SJCRH30 (cell line): ENCODE results near the gene ARHGEF25. TPM values are rescaled to one million over a fixed set of nuclear protein-coding genes. Genes with fewer than 3 reads are reported as not detected.
"Not testable (repeated sequence)": the region's sequence is repeated elsewhere in the genome, so short reads cannot be mapped to it uniquely, and the experiment has no call there.

Experiments used
- DNase-seq, 2 experiments: peaks; one replicate each; pipeline ENCODE4 v3.0.0-alpha.2; 2015 to 2020
- H3K27ac ChIP-seq: fragments of 250-450 bp; sonication (Bioruptor Pico); 2 replicates; pipeline ENCODE4 v1.5.1; 2020; ENCODE audit warnings: mild to moderate bottlenecking, moderate library complexity
- H3K27me3 ChIP-seq: fragments of 250-450 bp; sonication (Bioruptor Pico); 2 replicates; pipeline ENCODE4 v1.5.1; 2020; ENCODE audit warnings: mild to moderate bottlenecking, moderate library complexity
- H3K36me3 ChIP-seq: fragments of 250-450 bp; sonication (Bioruptor Pico); 2 replicates; pipeline ENCODE4 v1.5.1; 2020; ENCODE audit warnings: mild to moderate bottlenecking, moderate library complexity
- H3K4me1 ChIP-seq: fragments of 250-450 bp; sonication (Bioruptor Pico); 2 replicates; pipeline ENCODE4 v1.5.1; 2020; ENCODE audit warnings: mild to moderate bottlenecking, moderate library complexity
- H3K4me3 ChIP-seq: fragments of 250-450 bp; sonication (Bioruptor Pico); 2 replicates; pipeline ENCODE4 v1.5.1; 2020; ENCODE audit warnings: mild to moderate bottlenecking, moderate library complexity
- H3K9me3 ChIP-seq: fragments of 250-450 bp; sonication (Bioruptor Pico); replicated peaks from 2 replicates; pipeline ENCODE4 v1.5.1; 2020; ENCODE audit warnings: mild to moderate bottlenecking, moderate library complexity
- total RNA-seq: library from RNA; depleted of rRNA; stranded (reverse); fragments of >200 nt; shearing (Covaris generic); gene quantifications from 2 replicates; pipeline ENCODE4 v1.2.3, GENCODE V29; 2014; rRNA removed

The ARHGEF25 gene
- 234 and 262 TPM in 2 replicates for total RNA-seq

GRCh38 chr12:57611108-57611826 is at the start of gene ARHGEF25:
Gene ARHGEF25, plus strand, starts transcription at chr12:57611435. Its CDS starts 460 bp downstream, at chr12:57611895.
- no peaks in the 10 kb centered on the region for H3K27me3 ChIP-seq
- peak within 1 kb of the TSS; percentile 96 for H3K4me3 ChIP-seq
- H3K4me1 ChIP-seq = peaks cover 49% of the 10 kb centered on the region
- H3K27ac ChIP-seq = peak within 1 kb of the TSS; percentile 91
- peaks cover 17% of the 10 kb centered on the region for H3K36me3 ChIP-seq
- no peaks in the 10 kb centered on the region for H3K9me3 ChIP-seq
- peak; percentile 100 for DNase-seq

- no peak for DNase-seq
- peaks cover 30% of the 10 kb centered on the region; the same call in 1 of the 2 replicates for H3K27me3 ChIP-seq
- H3K9me3 ChIP-seq = no peaks in the 10 kb centered on the region
Observed at GRCh38 chr12:57563358-57563757, 47.9 kb upstream of the ARHGEF25 start.

GRCh38 chr12:57564178-57564740 is 47.0 kb upstream of the ARHGEF25 start:
- H3K4me1 ChIP-seq = peaks cover 5% of the 10 kb centered on the region; the same call in 1 of the 2 replicates
- H3K36me3 ChIP-seq = no peaks in the 10 kb centered on the region
- H3K4me3 ChIP-seq = no peak overlapping the region
- H3K27me3 ChIP-seq = peaks cover 36% of the 10 kb centered on the region; the same call in 1 of the 2 replicates
- DNase-seq = no peak
- no peaks in the 10 kb centered on the region for H3K9me3 ChIP-seq
- no peak overlapping the region for H3K27ac ChIP-seq

More at GRCh38 chr12:57563358-57563757, 47.9 kb upstream of the ARHGEF25 start:
- H3K4me1 ChIP-seq = peaks cover 5% of the 10 kb centered on the region; the same call in 1 of the 2 replicates
- no peak overlapping the region for H3K27ac ChIP-seq
- no peak overlapping the region for H3K4me3 ChIP-seq
- H3K36me3 ChIP-seq = no peaks in the 10 kb centered on the region

GRCh38 chr12:57568838-57569237 is 42.4 kb upstream of the ARHGEF25 start:
- no peaks in the 10 kb centered on the region for H3K9me3 ChIP-seq
- no peaks in the 10 kb centered on the region for H3K36me3 ChIP-seq
- H3K27ac ChIP-seq = no peak overlapping the region
- peaks cover 36% of the 10 kb centered on the region for H3K27me3 ChIP-seq
- H3K4me1 ChIP-seq = no peaks in the 10 kb centered on the region
- no peak overlapping the region for H3K4me3 ChIP-seq
- no peak for DNase-seq

- Histone ChIP-seq H3K27me3 (peaks cover 30% of the 10 kb centered on the region), H3K27ac (no peak overlapping the region), H3K36me3 (no peaks in the 10 kb centered on the region), H3K4me3 (no peak overlapping the region), H3K9me3 (no peaks in the 10 kb centered on the region), H3K4me1 (no peaks in the 10 kb centered on the region)
- no peak for DNase-seq
Observed at GRCh38 chr12:57569858-57570257, 41.4 kb upstream of the ARHGEF25 start.

GRCh38 chr12:57570438-57570837 is 40.8 kb upstream of the ARHGEF25 start:
- H3K4me1 ChIP-seq, H3K9me3 ChIP-seq, H3K4me3 ChIP-seq, H3K36me3 ChIP-seq, DNase-seq, H3K27ac ChIP-seq: not testable (repeated sequence)
- peaks cover 29% of the 10 kb centered on the region for H3K27me3 ChIP-seq

- Histone ChIP-seq H3K27me3 (peaks cover 34% of the 10 kb centered on the region), H3K4me1 (no peaks in the 10 kb centered on the region), H3K9me3 (no peaks in the 10 kb centered on the region), H3K4me3 (no peak overlapping the region), H3K27ac (no peak overlapping the region), H3K36me3 (no peaks in the 10 kb centered on the region)
- no peak for DNase-seq
Observed at GRCh38 chr12:57571926-57572762, 39.1 kb upstream of the ARHGEF25 start.

GRCh38 chr12:57574795-57575194 is 36.4 kb upstream of the ARHGEF25 start:
- Histone ChIP-seq H3K9me3 (no peaks in the 10 kb centered on the region), H3K36me3 (no peaks in the 10 kb centered on the region), H3K27ac (no peak overlapping the region), H3K4me1 (no peaks in the 10 kb centered on the region), H3K27me3 (peaks cover 40% of the 10 kb centered on the region), H3K4me3 (no peak overlapping the region)
- DNase-seq = no peak

GRCh38 chr12:57575771-57576612 is 35.2 kb upstream of the ARHGEF25 start:
- Histone ChIP-seq H3K27me3 (peaks cover 45% of the 10 kb centered on the region), H3K9me3 (no peaks in the 10 kb centered on the region), H3K27ac (no peak overlapping the region), H3K4me3 (no peak overlapping the region), H3K36me3 (no peaks in the 10 kb centered on the region), H3K4me1 (no peaks in the 10 kb centered on the region)
- no peak for DNase-seq

- H3K27me3 ChIP-seq = peaks cover 47% of the 10 kb centered on the region
- no peaks in the 10 kb centered on the region for H3K4me1 ChIP-seq
- H3K36me3 ChIP-seq = no peaks in the 10 kb centered on the region
- H3K4me3 ChIP-seq = no peak overlapping the region
- H3K27ac ChIP-seq = no peak overlapping the region
- no peaks in the 10 kb centered on the region for H3K9me3 ChIP-seq
- DNase-seq = no peak
Observed at GRCh38 chr12:57576613-57577160, 34.5 kb upstream of the ARHGEF25 start.

GRCh38 chr12:57577981-57578758 is 33.1 kb upstream of the ARHGEF25 start:
- Histone ChIP-seq H3K27ac (no peak overlapping the region), H3K36me3 (no peaks in the 10 kb centered on the region), H3K27me3 (peaks cover 47% of the 10 kb centered on the region), H3K9me3 (no peaks in the 10 kb centered on the region), H3K4me3 (no peak overlapping the region), H3K4me1 (no peaks in the 10 kb centered on the region)
- no peak for DNase-seq

GRCh38 chr12:57579011-57579410 is 32.2 kb upstream of the ARHGEF25 start:
- no peaks in the 10 kb centered on the region for H3K36me3 ChIP-seq
- no peaks in the 10 kb centered on the region for H3K9me3 ChIP-seq
- no peaks in the 10 kb centered on the region for H3K4me1 ChIP-seq
- H3K4me3 ChIP-seq = no peak overlapping the region
- H3K27ac ChIP-seq = no peak overlapping the region
- DNase-seq = no peak
- peaks cover 47% of the 10 kb centered on the region for H3K27me3 ChIP-seq

GRCh38 chr12:57579677-57580465 is 31.4 kb upstream of the ARHGEF25 start:
- no peak for DNase-seq
- H3K4me1 ChIP-seq = no peaks in the 10 kb centered on the region
- no peak overlapping the region for H3K27ac ChIP-seq
- no peaks in the 10 kb centered on the region for H3K9me3 ChIP-seq
- H3K4me3 ChIP-seq = no peak overlapping the region
- no peaks in the 10 kb centered on the region for H3K36me3 ChIP-seq
- H3K27me3 ChIP-seq = peaks cover 52% of the 10 kb centered on the region
